H1 (cell line): ENCODE measurements around the gene CERCAM. TPM values are rescaled to one million over a fixed set of nuclear protein-coding genes. Genes with fewer than 3 reads are reported as not detected.

Source experiments
- CTCF ChIA-PET: fragments of 300-600 bp; sonication (Branson Sonifier 250); formaldehyde crosslinking; loops from one replicate; lab custom pipeline; 2021; ENCODE audit not compliant: partially characterized antibody; lab: Charles Lee
- POLR2A ChIA-PET: fragments of 300-600 bp; sonication (Branson Sonifier 250); formaldehyde crosslinking; loops from one replicate; lab custom pipeline; 2021; ENCODE audit warnings: inconsistent platforms; ENCODE audit not compliant: partially characterized antibody; lab: Charles Lee
- DNase-seq, 2 experiments: peaks; one replicate each; pipeline versions ENCODE4 v3.0.0 to v3.0.0-alpha.2; 2010 to 2022; ENCODE audit warnings: low spot score in 2 of 2, low read depth in 1 of 2, mixed read lengths in 1 of 2
- FAIRE-seq: peaks from 2 replicates; lab custom pipeline; 2011; peaks lifted over from hg19 to GRCh38; lab: Jason Lieb, UNC
- H2AFZ ChIP-seq: 2 replicates; pipeline ENCODE4 v1.8.1; 2012; ENCODE audit warnings: low read length, inconsistent platforms
- H2AK5ac ChIP-seq: 2 replicates; pipeline ENCODE4 v1.6.1; 2013; ENCODE audit warnings: low read depth, low read length
- H2BK120ac ChIP-seq: replicated peaks from 2 replicates; pipeline ENCODE3; 2013; ENCODE audit warnings: low read depth, low read length, inconsistent platforms
- H2BK12ac ChIP-seq: 2 replicates; pipeline ENCODE4 v1.6.1; 2013; ENCODE audit warnings: low read depth, low read length
- H2BK15ac ChIP-seq: 2 replicates; pipeline ENCODE4 v1.6.1; 2013; ENCODE audit warnings: low read length
- H2BK20ac ChIP-seq: 2 replicates; pipeline ENCODE4 v1.6.1; 2013; ENCODE audit warnings: low read length
- H2BK5ac ChIP-seq: 2 replicates; pipeline ENCODE4 v1.6.1; 2013; ENCODE audit warnings: low read depth, low read length
- H3K14ac ChIP-seq: 2 replicates; pipeline ENCODE4 v1.6.1; 2013; ENCODE audit warnings: inconsistent platforms; ENCODE audit not compliant: insufficient read length
- H3K18ac ChIP-seq: 2 replicates; pipeline ENCODE4 v1.6.1; 2013; ENCODE audit warnings: low read length; ENCODE audit errors: extremely low read depth
- H3K23ac ChIP-seq: 2 replicates; pipeline ENCODE4 v1.6.1; 2013; ENCODE audit warnings: inconsistent platforms; ENCODE audit not compliant: insufficient read length
- H3K23me2 ChIP-seq: 2 replicates; pipeline ENCODE4 v1.6.1; 2013; ENCODE audit warnings: low read depth, low read length
- H3K27ac ChIP-seq: 2 replicates; pipeline ENCODE4 v1.6.1; 2011; ENCODE audit warnings: low read depth, low read length, inconsistent platforms
- H3K27me3 ChIP-seq, 4 experiments: replicated peaks in 1 of 4; 1 replicate in 1 of 4; 2 replicates in 3 of 4; pipeline versions ENCODE4 v1.6.1 to v1.8.1; 2011 to 2013; ENCODE audit warnings: low read length in 3 of 4, mild to moderate bottlenecking in 3 of 4, inconsistent platforms in 2 of 4, mixed read lengths in 2 of 4, moderate library complexity in 1 of 4; ENCODE audit not compliant: control insufficient read depth in 3 of 4, insufficient read depth in 3 of 4; ENCODE audit errors: extremely low read depth in 1 of 4
- H3K36me3 ChIP-seq, 4 experiments: 2 replicates each; pipeline versions ENCODE4 v1.6.1 to v1.8.1; 2011 to 2013; ENCODE audit warnings: mild to moderate bottlenecking in 4 of 4, low read length in 3 of 4, moderate library complexity in 2 of 4, control low read depth in 1 of 4, inconsistent platforms in 1 of 4; ENCODE audit not compliant: insufficient read depth in 4 of 4, control insufficient read depth in 2 of 4
- H3K4ac ChIP-seq: replicated peaks from 2 replicates; pipeline ENCODE3; 2013; ENCODE audit warnings: low read length, low read depth, mixed read lengths, inconsistent platforms; ENCODE audit not compliant: insufficient read length
- H3K4me1 ChIP-seq, 4 experiments: replicated peaks in 1 of 4; 1 replicate in 1 of 4; 2 replicates in 3 of 4; pipeline versions ENCODE4 v1.6.1 to v1.8.1; 2011 to 2013; ENCODE audit warnings: low read length in 3 of 4, inconsistent platforms in 2 of 4, mixed read lengths in 1 of 4; ENCODE audit not compliant: insufficient read depth in 4 of 4, control insufficient read depth in 3 of 4
- H3K4me2 ChIP-seq, 2 experiments: 2 replicates each; pipeline versions ENCODE4 v1.6.1 to v1.8.1; 2011 to 2013; ENCODE audit warnings: low read depth in 2 of 2, low read length in 2 of 2, control low read depth in 1 of 2, inconsistent platforms in 1 of 2, mild to moderate bottlenecking in 1 of 2; ENCODE audit not compliant: insufficient read depth in 1 of 2
- H3K4me3 ChIP-seq, 4 experiments: fragments of 200-600, 300-600 bp in 1 of 4; sonication (generic), shearing (Covaris generic), sonication (Bioruptor Twin) in 1 of 4; 2 replicates each; pipeline versions ENCODE4 v1.5.1 to v1.8.1; 2011 to 2016; ENCODE audit warnings: low read length in 4 of 4, low read depth in 3 of 4, control low read depth in 2 of 4, inconsistent platforms in 2 of 4, mild to moderate bottlenecking in 2 of 4, mixed read lengths in 1 of 4, moderate library complexity in 1 of 4; ENCODE audit not compliant: insufficient read depth in 2 of 4; ENCODE audit errors: extremely low read depth in 1 of 4
- H3K56ac ChIP-seq: replicated peaks from 2 replicates; pipeline ENCODE3; 2013; ENCODE audit warnings: low read depth, mild to moderate bottlenecking, mixed read lengths, low read length, inconsistent platforms; ENCODE audit not compliant: insufficient read length
- H3K79me1 ChIP-seq: 2 replicates; pipeline ENCODE4 v1.6.1; 2013; ENCODE audit warnings: low read depth, low read length, control low read depth
- H3K79me2 ChIP-seq, 2 experiments: 2 replicates each; pipeline versions ENCODE4 v1.6.1 to v1.8.1; 2012 to 2013; ENCODE audit warnings: low read length in 2 of 2, mild to moderate bottlenecking in 2 of 2, inconsistent platforms in 1 of 2; ENCODE audit not compliant: insufficient read depth in 2 of 2, control insufficient read depth in 1 of 2
- H3K9ac ChIP-seq, 4 experiments: replicated peaks in 1 of 4; 1 replicate in 1 of 4; 2 replicates in 3 of 4; pipeline versions ENCODE4 v1.6.1 to v1.8.1; 2011 to 2013; ENCODE audit warnings: low read depth in 3 of 4, low read length in 3 of 4, control low read depth in 2 of 4, mild to moderate bottlenecking in 2 of 4, moderate library complexity in 2 of 4, inconsistent platforms in 1 of 4; ENCODE audit errors: extremely low read depth in 1 of 4
- H3K9me3 ChIP-seq, 2 experiments: 2 replicates each; pipeline versions ENCODE4 v1.6.1 to v1.8.1; 2012 to 2013; ENCODE audit warnings: mild to moderate bottlenecking in 2 of 2, moderate library complexity in 2 of 2, control low read depth in 1 of 2, inconsistent platforms in 1 of 2, low read depth in 1 of 2, low read length in 1 of 2, mixed read lengths in 1 of 2; ENCODE audit not compliant: insufficient read depth in 2 of 2
- H4K20me1 ChIP-seq, 2 experiments: replicated peaks in 1 of 2; 2 replicates each; pipeline versions ENCODE3 to v1.8.1; 2011 to 2013; ENCODE audit warnings: inconsistent platforms in 2 of 2, low read length in 2 of 2, mild to moderate bottlenecking in 1 of 2; ENCODE audit not compliant: insufficient read depth in 2 of 2, control insufficient read depth in 1 of 2
- H4K5ac ChIP-seq: 2 replicates; pipeline ENCODE4 v1.6.1; 2013; ENCODE audit warnings: low read length, low read depth, mixed read lengths, inconsistent platforms; ENCODE audit not compliant: insufficient read length
- H4K8ac ChIP-seq: 2 replicates; pipeline ENCODE4 v1.8.0; 2013; ENCODE audit warnings: mild to moderate bottlenecking, moderate library complexity, low read length, inconsistent platforms; ENCODE audit not compliant: insufficient read depth; ENCODE audit errors: extremely low read depth
- H4K91ac ChIP-seq: replicated peaks from 2 replicates; pipeline ENCODE3; 2013; ENCODE audit warnings: low read length, mixed read lengths, inconsistent platforms; ENCODE audit not compliant: insufficient read length
- JUND ChIP-seq: IDR thresholded peaks from 2 replicates; pipeline ENCODE4 v1.6.1; 2011; ENCODE audit warnings: mild to moderate bottlenecking, improper control_type of control experiment, low read length
- RFX5 ChIP-seq: IDR thresholded peaks from 2 replicates; pipeline ENCODE4 v1.6.1; 2011; ENCODE audit warnings: low read depth, low read length, improper control_type of control experiment, borderline replicate concordance
- WGBS, 2 experiments: shearing (Covaris generic) in 1 of 2; methylation state at CpG; one replicate each; pipeline versions ENCODE4 v1.1.6 to v1.1.7; 2013 to 2015; ENCODE audit warnings: low lambda C conversion rate in 2 of 2, mixed read lengths in 2 of 2, inconsistent platforms in 1 of 2, low coverage in 1 of 2, missing lambda C conversion rate in 1 of 2; ENCODE audit not compliant: insufficient replicate concordance in 2 of 2, insufficient coverage in 1 of 2, insufficient read length in 1 of 2; ENCODE audit errors: extremely low coverage in 1 of 2, missing lambda C conversion rate in 1 of 2; 5-methylcytosine and 5-hydroxymethylcytosine counted together
- polyA plus RNA-seq, 7 experiments: library from polyadenylated mRNA; depleted of rRNA in 3 of 7; stranded (reverse) in 5 of 7; unstranded in 2 of 7; fragments of >200 nt in 5 of 7; fragments of 200-250 nt in 2 of 7; gene quantifications; 1 replicate in 5 of 7; 2 replicates in 1 of 7; 4 replicates in 1 of 7; pipeline versions ENCODE4 v1.2.1 to v1.2.3, GENCODE V29; 2011 to 2013; ENCODE audit warnings: missing spikeins in 2 of 7, mixed read lengths in 2 of 7
- total RNA-seq: library from RNA; stranded (reverse); fragmentation: NEBNext Ultra II Directional; extraction: Animal tissue kit (Norgen Biotek cat#: 25700); gene quantifications from 2 replicates; pipeline ENCODE4 v1.2.1, GENCODE V29; 2021

The CERCAM gene
- total and polyA plus RNA-seq, 2 of the 8 experiments (the other 6 are each of a cell fraction or from before 2014, with no cell fraction given): 3.1 to 5.2 TPM

GRCh38 chr9:128454991-128455390 lies 34.3 kb downstream of the CERCAM start:
- peaks cover 14% of the 10 kb centered on the region in 2 experiments for H4K20me1 ChIP-seq
- no peaks in the 10 kb centered on the region for H3K79me2 ChIP-seq
- no peak for FAIRE-seq
- H3K23me2 ChIP-seq: peaks cover 6% of the 10 kb centered on the region
- no peak overlapping the region for H3K14ac ChIP-seq
- TF ChIP-seq JUND (no peak), RFX5 (no peak)
- TF ChIP-seq, all 59 proteins: peak for 0
- 0 out of 2 replicates have a peak overlapping the region, but pooled peaks have one; percentile 9 for H2AK5ac ChIP-seq
- H4K8ac ChIP-seq: no peak overlapping the region
- no peak overlapping the region for H2BK15ac ChIP-seq
- CTCF ChIA-PET: interaction anchor here (0.6 to 1.0 kb wide), 3 partner anchors 16 to 25 kb away, joined by 3 to 6 read pairs (median 3); no protein-coding TSS in a partner anchor
- H3K56ac ChIP-seq: no peak overlapping the region
- no peak overlapping the region for H2AFZ ChIP-seq
- H3K27ac ChIP-seq: no peak overlapping the region
- no peak overlapping the region for H4K91ac ChIP-seq
- peaks cover 15 to 39% (median 36%) of the 10 kb centered on the region in 4 experiments for H3K27me3 ChIP-seq
- H3K4me2 ChIP-seq: peak overlapping the region in 1 of 2 experiments; percentile 78; a peak in 1 of 4 replicates
- H3K9ac ChIP-seq: no peak overlapping the region
- no peak overlapping the region for H4K5ac ChIP-seq
- no peaks in the 10 kb centered on the region for H3K9me3 ChIP-seq
- H2BK120ac ChIP-seq: no peak overlapping the region
- WGBS, 2 experiments: 86% methylated on average over 14 of the region's 14 CpGs; no CpG with 5 or more reads in 1 of the 2 experiments
- peaks cover 0 to 8% (median 5%) of the 10 kb centered on the region in 4 experiments; a peak in 5 of 7 replicates for H3K4me1 ChIP-seq
- H3K4me3 ChIP-seq: no peak overlapping the region
- H3K18ac ChIP-seq: no peak overlapping the region
- H2BK20ac ChIP-seq: 0 out of 2 replicates have a peak overlapping the region, but pooled peaks have one; percentile 1
- no peak overlapping the region for H3K4ac ChIP-seq
- H3K23ac ChIP-seq: no peak overlapping the region
- H3K36me3 ChIP-seq: 0 out of 8 replicates have a peak, but pooled peaks cover 0 to 2% (median 0%) of the 10 kb centered on the region in 4 experiments
- DNase-seq: no peak
- H3K79me1 ChIP-seq: no peaks in the 10 kb centered on the region
- H2BK12ac ChIP-seq: no peak overlapping the region
- POLR2A ChIA-PET: interaction anchor here (1.3 kb wide), 1 partner anchor 98 kb away, joined by 5 read pairs; the partner anchor contains the start of gene SPTAN1
- H2BK5ac ChIP-seq: no peak overlapping the region
